ENCODE measurements around the gene HS6ST2. TPM values are rescaled to one million over a fixed set of nuclear protein-coding genes. Genes with fewer than 3 reads are reported as not detected.

The HS6ST2 gene
- 0.05 to 0.17 TPM (median 0.12 TPM) in 5 replicates for total RNA-seq (2022; extraction: Qiagen RNA extraction)

DNA sequence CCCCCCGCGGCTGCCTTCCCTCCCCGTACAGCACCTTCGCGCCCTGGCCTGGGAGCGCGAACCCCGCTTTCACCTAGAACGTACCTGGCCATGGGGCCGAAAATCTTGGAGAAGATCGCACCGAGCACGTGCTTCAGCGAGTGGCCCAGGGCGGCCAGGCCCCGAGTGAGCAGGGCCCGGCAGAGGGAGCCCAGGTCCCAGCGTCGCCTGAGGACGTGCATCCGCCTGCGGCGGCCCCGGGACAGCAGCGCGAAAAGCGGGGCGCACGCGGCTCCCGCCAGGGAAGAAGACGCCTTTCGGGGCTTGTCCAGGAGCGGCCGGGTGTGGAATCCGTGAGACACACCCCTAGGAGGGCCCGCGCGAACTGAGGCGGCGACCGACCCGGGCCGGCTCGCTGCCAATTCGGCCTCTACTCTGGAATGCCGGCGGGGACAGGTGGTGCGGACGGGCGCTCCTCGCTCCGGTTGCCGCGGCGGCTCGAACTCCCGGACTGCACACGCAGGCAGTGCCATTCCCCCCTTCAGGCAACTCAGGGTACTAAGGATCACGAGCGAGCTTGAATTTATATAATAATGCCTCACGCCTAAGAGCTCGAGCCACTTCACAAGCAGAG lies at the start of gene HS6ST2:
TSS of gene HS6ST2 (minus strand) at position 539 of the 613 bp plus-strand sequence.

Other genes starting within 250 kb of the HS6ST2 start
- gene USP26, start 138.5 kb upstream of the HS6ST2 start, total RNA-seq (2022; extraction: Qiagen RNA extraction), result not detected in 5 replicates

Measured in A549 treated with Hydrocortisone at 1 μM for 4 hours (cell line).